Measurements from ENCODE around the gene BEST2.
"Not testable (repeated sequence)": the region's sequence is repeated elsewhere in the genome, so short reads cannot be mapped to it uniquely, and the experiment has no call there.

Gene BEST2

GRCh38 chr19:12751635-12752034 lies at the start of gene BEST2:
TSS of gene BEST2 (plus strand) at chr19:12751791. CDS start at chr19:12752593, 802 bp downstream.
- DNase-seq (ENCODE audit: low read depth, low spot score): no peak

GRCh38 chr19:12703046-12703445 lies 48.5 kb upstream of the BEST2 start:
- DNase-seq (ENCODE audit: low read depth, low spot score): no peak

- no peak for DNase-seq (ENCODE audit: low read depth, low spot score)
These were observed 46.4 kb upstream of the BEST2 start for GRCh38 chr19:12705169-12705568.

GRCh38 chr19:12705654-12706331 lies 45.8 kb upstream of the BEST2 start:
- DNase-seq (ENCODE audit: low read depth, low spot score): no peak

- DNase-seq (ENCODE audit: low read depth, low spot score): no peak
These were observed 45.3 kb upstream of the BEST2 start for GRCh38 chr19:12706332-12706718.

- no peak for DNase-seq (ENCODE audit: low read depth, low spot score)
These were observed 43.0 kb upstream of the BEST2 start for GRCh38 chr19:12708641-12709040.

GRCh38 chr19:12711187-12711586 lies 40.4 kb upstream of the BEST2 start:
- no peak for DNase-seq (ENCODE audit: low read depth, low spot score)

GRCh38 chr19:12712077-12712476 lies 39.5 kb upstream of the BEST2 start:
- DNase-seq (ENCODE audit: low read depth, low spot score): not testable (repeated sequence)

GRCh38 chr19:12713304-12713703 lies 38.3 kb upstream of the BEST2 start:
- DNase-seq (ENCODE audit: low read depth, low spot score): not testable (repeated sequence)

GRCh38 chr19:12715102-12715501 lies 36.5 kb upstream of the BEST2 start:
- no peak for DNase-seq (ENCODE audit: low read depth, low spot score)

GRCh38 chr19:12715929-12716328 lies 35.7 kb upstream of the BEST2 start:
- no peak for DNase-seq (ENCODE audit: low read depth, low spot score)

GRCh38 chr19:12720296-12720695 lies 31.3 kb upstream of the BEST2 start:
- DNase-seq (ENCODE audit: low read depth, low spot score): no peak

GRCh38 chr19:12720851-12721655 lies 30.5 kb upstream of the BEST2 start:
- no peak for DNase-seq (ENCODE audit: low read depth, low spot score)

GRCh38 chr19:12721656-12722565 lies 29.7 kb upstream of the BEST2 start:
- DNase-seq (ENCODE audit: low read depth, low spot score): no peak

GRCh38 chr19:12722566-12723380 lies 28.8 kb upstream of the BEST2 start:
- peak; percentile 79 for DNase-seq (ENCODE audit: low read depth, low spot score)

- DNase-seq (ENCODE audit: low read depth, low spot score): no peak
These were observed 28.3 kb upstream of the BEST2 start for GRCh38 chr19:12723381-12723640.

GRCh38 chr19:12723641-12724426 lies 27.8 kb upstream of the BEST2 start, which contains the start of gene TNPO2:
TSS of gene TNPO2 (minus strand) at chr19:12723932. CDS start at chr19:12720977, 2,955 bp downstream.
- DNase-seq (ENCODE audit: low read depth, low spot score): peak; percentile 51

- not testable (repeated sequence) for DNase-seq (ENCODE audit: low read depth, low spot score)
These were observed 26.0 kb upstream of the BEST2 start for GRCh38 chr19:12725612-12726011.

- no peak for DNase-seq (ENCODE audit: low read depth, low spot score)
These were observed 24.6 kb upstream of the BEST2 start for GRCh38 chr19:12726988-12727316.

- DNase-seq (ENCODE audit: low read depth, low spot score): no peak
These were observed 23.7 kb upstream of the BEST2 start for GRCh38 chr19:12727745-12728433.

Measured in activated naive CD8-positive, alpha-beta T cell treated with anti-CD3 and anti-CD28 coated beads, Interleukin-2, amount 50 U/mL, for 16 hours (primary cell).